ENCODE data around the gene PCBD2.

PCBD2 gene

GRCh38 chr5:135004376-135004775, 99.4 kb downstream of the PCBD2 start:
- DNase-seq (ENCODE audit: low read depth in 2 of 2) = no peak

- DNase-seq (ENCODE audit: low read depth in 2 of 2) = no peak
Measured at GRCh38 chr5:135005076-135005475, 100.1 kb downstream of the PCBD2 start.

GRCh38 chr5:135007305-135007704, 102.4 kb downstream of the PCBD2 start:
- no peak for DNase-seq (ENCODE audit: low read depth in 2 of 2)

GRCh38 chr5:135007749-135008363, 102.9 kb downstream of the PCBD2 start:
- DNase-seq (ENCODE audit: low read depth in 2 of 2) = no peak

- no peak for DNase-seq (ENCODE audit: low read depth in 2 of 2)
Measured at GRCh38 chr5:135008556-135008955, 103.6 kb downstream of the PCBD2 start.

GRCh38 chr5:135008981-135009735, 104.2 kb downstream of the PCBD2 start:
- no peak for DNase-seq (ENCODE audit: low read depth in 2 of 2)

GRCh38 chr5:135009736-135010501, 105.0 kb downstream of the PCBD2 start:
- no peak for DNase-seq (ENCODE audit: low read depth in 2 of 2)

- DNase-seq (ENCODE audit: low read depth in 2 of 2) = no peak
Measured at GRCh38 chr5:135010502-135011354, 105.8 kb downstream of the PCBD2 start.

- no peak for DNase-seq (ENCODE audit: low read depth in 2 of 2)
Measured at GRCh38 chr5:135011355-135012032, 106.6 kb downstream of the PCBD2 start.

GRCh38 chr5:135012033-135012588, 107.2 kb downstream of the PCBD2 start:
- DNase-seq (ENCODE audit: low read depth in 2 of 2) = no peak
